MV-4-11 (cell line): ENCODE measurements around the gene CES3.
"Not testable (repeated sequence)": the region's sequence is repeated elsewhere in the genome, so short reads cannot be mapped to it uniquely, and the experiment has no call there.

Experiments
- DNase-seq: peaks from one replicate; lab custom pipeline; 2025; lab: John Stamatoyannopoulos, UW

CES3 gene

DNA sequence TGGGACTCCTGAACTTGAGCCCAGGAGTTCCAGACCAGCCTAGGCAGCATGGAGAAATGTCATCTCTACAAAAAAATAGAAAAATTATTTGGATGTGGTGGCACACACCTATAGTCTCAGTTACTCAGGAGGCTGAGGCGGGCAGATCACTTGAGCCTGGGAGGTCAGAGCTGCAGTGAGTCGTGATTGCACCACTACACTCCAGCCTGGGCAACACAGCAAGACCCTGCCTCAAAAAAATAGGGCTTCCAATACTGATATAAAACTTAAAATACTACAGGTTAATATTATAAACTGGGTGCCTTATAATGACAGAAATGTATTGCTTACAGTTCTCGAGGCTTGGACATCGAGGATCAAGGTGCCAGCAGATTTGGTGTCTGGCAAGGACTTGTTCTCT, 15.1 kb upstream of the CES3 start:
- no peak for DNase-seq

GRCh38 chr16:66946541-66946940, 14.5 kb upstream of the CES3 start:
- no peak for DNase-seq

- DNase-seq = no peak
Measured at GRCh38 chr16:66946974-66947301, 14.1 kb upstream of the CES3 start.

DNA sequence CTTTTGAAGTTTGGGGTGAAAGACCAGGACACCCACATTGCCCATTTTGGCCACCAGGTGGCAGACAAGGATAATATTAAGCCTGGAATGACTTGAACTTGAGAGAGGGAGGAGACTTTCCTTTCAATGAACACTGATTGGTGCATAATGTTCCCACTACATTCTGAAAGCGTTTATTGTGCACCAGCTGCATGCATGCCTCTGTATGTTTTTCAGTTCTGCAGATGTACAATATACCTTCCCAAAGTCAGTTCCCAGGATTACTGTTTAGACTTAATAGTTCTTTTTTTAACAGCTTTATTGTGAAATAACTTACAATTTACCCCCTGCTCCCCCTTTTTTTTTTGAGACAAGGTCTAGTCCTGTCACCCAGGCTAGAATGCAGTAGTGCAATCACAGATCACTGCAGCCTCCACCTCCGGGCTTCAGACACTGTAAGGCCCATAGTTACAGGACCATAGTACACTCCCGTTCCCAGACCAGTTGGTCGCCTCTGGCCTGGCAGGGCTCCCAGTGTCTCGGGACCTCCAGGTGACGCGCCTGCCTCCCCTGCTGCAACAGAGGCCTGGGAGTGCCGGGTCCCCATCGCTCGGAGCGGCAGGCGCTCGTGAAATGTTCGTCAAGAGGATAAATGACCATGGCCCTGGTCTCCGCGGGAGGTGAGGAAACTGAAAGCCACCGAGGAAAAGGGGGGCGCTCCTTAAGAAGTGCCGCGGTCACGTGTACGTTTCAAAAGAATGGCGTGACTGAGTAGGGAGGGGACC, 13.6 kb upstream of the CES3 start:
- DNase-seq = peak; percentile 74

GRCh38 chr16:66948134-66948836, 12.8 kb upstream of the CES3 start:
- DNase-seq = no peak

- DNase-seq = no peak
Measured at GRCh38 chr16:66948837-66949225, 12.2 kb upstream of the CES3 start.

- no peak for DNase-seq
Measured at GRCh38 chr16:66949472-66949871, 11.6 kb upstream of the CES3 start.

DNA sequence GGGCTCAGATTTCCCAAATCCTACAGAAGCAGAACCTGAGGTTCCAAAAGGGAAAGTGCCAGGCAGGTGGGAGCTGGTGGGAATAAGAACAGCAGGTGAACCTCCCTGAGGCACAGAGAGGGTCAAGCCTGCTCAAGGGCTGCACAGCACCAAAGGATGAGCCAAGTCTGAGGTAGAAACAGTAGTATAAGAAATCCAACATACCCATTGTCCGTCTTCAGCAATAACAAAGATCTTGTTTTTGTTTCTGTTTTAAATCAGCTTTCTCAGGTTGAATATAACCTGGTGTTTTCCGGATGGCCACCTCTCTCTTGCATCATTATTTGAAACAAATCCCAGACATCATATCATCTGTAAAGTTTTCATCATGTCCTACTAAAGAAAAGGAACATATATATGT, 10.6 kb upstream of the CES3 start:
- DNase-seq = no peak

DNA sequence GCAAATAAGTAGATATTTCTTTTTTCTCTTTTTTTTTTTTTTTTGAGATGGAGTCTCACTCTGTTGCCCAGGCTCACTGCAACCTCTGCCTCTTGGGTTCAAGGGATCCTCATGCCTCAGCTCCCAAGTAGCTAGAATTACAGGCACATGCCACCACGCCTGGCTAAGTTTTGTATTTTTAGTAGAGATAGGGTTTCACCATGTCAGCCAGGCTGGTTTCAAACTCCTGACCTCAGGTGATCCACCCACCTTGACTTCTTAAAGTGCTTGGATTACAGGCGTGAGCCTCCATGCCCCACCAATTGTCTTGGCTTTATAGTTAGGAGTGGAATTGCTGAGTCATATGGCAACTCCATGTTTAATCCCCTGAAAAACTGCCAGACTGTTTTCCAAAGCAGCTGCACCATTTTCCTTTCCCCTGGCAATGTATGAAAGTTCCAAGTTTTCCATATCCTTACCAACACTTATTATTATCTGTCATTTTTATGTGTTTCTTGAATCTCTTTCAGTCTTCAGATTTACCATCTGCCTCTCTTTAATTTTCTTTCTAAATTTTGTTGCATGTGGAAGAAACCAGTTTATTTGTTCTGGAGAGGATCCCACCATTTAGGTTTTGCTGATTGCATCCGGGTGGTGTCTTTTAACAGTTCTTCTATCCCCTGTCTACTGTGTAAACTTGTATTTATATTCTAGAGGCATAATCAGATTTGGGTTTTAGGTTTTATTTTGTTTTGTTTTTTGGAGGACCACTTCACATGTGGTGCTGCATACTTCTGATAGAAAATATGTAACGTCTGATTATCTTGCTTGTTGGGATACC, 9.9 kb upstream of the CES3 start:
- no peak for DNase-seq

GRCh38 chr16:66952430-66953110, 8.5 kb upstream of the CES3 start:
- DNase-seq = no peak

GRCh38 chr16:66953462-66954096, 7.5 kb upstream of the CES3 start:
- DNase-seq = no peak

DNA sequence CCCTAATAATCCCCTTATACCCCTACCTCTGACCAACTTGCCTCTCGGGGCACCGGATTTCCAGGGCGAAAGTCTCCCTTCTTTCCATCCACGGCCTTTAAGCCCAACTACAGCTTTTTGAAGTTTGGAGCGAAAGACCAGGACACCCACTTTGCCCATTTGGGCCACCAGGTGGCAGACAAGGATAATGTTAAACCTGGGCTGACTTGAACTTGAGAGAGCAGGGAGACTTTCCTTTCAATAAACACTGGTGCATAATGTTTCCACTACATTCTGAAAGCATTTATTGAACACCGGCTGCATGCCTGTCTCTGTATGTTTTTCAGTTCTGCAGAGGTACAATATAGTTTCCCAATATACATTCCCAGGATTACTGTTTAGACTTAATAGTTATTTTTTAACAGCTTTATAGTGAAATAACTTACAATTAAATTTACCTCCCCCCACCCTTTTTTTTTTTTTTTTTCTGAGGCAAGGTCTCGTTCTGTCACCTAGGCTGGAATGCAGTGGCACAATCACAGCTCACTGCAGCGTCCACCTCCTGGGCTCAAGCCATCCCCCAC, 6.9 kb upstream of the CES3 start:
- DNase-seq = peak; percentile 67

GRCh38 chr16:66955363-66956153, 5.5 kb upstream of the CES3 start:
- not testable (repeated sequence) for DNase-seq

DNA sequence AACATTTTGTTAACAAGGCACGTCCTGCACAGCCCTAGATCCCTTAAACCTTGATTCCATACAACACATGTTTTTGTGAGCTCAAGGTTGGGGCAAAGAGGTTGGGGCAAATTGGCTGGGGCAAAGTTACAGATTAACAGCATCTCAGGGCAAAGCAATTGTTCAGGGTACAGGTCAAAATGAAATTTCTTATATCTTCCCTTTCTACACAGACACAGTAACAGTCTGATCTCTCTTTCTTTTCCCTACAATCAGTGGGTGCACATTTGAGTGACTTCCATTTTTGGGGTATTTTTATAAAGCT, 5.0 kb upstream of the CES3 start:
- DNase-seq = not testable (repeated sequence)

GRCh38 chr16:66958857-66959703, 2.0 kb upstream of the CES3 start:
- no peak for DNase-seq

DNA sequence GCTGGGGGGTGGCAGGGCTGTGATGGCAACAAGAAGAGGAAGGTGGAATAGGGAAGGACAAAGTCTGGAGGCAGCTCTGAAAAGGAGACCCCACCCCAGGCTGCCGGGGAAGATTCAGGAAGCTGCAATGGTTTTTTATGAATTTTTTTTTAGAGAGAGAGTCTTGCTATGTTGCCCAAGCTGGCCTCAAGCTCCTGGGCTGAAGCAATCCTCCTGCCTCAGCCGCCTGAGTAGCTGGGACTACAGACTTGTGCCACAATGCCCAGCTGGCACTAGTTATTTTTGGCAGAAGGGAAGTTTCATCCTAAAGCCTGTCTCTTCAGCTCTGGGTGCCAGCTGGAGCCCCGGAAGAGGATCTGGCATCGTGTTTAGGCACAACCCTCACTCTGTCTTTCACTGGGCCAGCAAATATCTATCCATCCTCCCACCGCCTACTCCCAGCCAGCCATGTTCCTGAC, 1.3 kb upstream of the CES3 start:
- peak; percentile 58 for DNase-seq

- DNase-seq = no peak
Measured at GRCh38 chr16:66960270-66960669, 796 bp upstream of the CES3 start.

- no peak for DNase-seq
Measured at GRCh38 chr16:66961914-66962313, 848 bp downstream of the CES3 start.

DNA sequence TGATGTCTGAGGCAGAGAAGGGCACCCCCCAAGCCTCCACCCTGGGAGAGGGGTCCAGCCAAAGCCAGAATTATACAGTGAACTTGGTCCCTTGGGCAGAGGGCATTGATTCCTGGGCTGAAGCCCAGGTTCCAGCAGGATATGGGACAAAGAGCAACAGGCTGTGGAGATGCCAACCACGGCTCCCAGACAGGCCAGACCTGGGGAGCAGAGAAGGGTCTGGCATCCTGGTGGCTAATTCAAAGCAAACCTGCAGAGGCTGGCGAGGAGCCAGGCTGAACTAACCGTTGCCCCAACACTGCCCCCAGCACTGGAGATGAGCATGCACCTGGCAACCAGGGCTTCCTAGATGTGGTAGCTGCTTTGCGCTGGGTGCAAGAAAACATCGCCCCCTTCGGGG, 3.0 kb downstream of the CES3 start:
- DNase-seq = no peak

DNA sequence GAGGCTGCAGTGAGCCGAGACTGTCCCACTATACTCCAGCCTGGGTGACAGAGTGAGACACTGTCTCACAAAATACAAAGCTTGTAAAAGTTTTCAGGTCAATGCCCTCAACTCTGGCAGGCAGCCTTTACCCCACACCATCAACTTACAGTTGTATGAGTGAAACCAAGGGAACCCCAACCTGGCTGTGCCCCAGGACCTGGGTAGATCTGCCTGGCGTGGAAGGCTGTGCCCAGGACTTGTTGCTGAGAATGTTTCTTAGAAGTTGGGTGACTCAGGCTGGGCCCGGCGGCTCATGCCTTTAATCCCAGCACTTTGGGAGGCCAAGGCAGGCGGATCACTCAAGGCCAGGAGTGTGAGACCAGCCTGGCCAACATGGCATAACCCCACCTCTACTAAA, 7.8 kb downstream of the CES3 start:
- DNase-seq = no peak
